HUES6 (cell line): ENCODE data around the gene SLC35G1.

Source experiments
- H3K27ac ChIP-seq: 2 replicates; pipeline ENCODE4 v1.7.0; 2013; ENCODE audit warnings: low read depth, mild to moderate bottlenecking, low read length, inconsistent platforms
- H3K27me3 ChIP-seq: 2 replicates; pipeline ENCODE4 v1.6.1; 2013; ENCODE audit warnings: low read length; ENCODE audit not compliant: control insufficient read depth, insufficient read depth
- H3K36me3 ChIP-seq: 2 replicates; pipeline ENCODE4 v1.6.1; 2013; ENCODE audit warnings: low read length; ENCODE audit not compliant: control insufficient read depth, insufficient read depth
- H3K4me1 ChIP-seq: 2 replicates; pipeline ENCODE4 v1.6.1; 2013; ENCODE audit warnings: low read length; ENCODE audit not compliant: control insufficient read depth, insufficient read depth
- H3K4me3 ChIP-seq: 2 replicates; pipeline ENCODE4 v1.5.1; 2013; ENCODE audit warnings: low read depth, low read length
- H3K9ac ChIP-seq: one replicate; pipeline ENCODE4 v1.6.1; 2013; ENCODE audit warnings: mild to moderate bottlenecking, low read length
- H3K9me3 ChIP-seq: 2 replicates; pipeline ENCODE4 v1.6.1; 2013; ENCODE audit warnings: low read depth, low read length; ENCODE audit not compliant: control insufficient read depth, insufficient read depth

Gene SLC35G1

GRCh38 chr10:93894516-93895378 is 969 bp downstream of the SLC35G1 start:
- Histone ChIP-seq H3K9me3 (no peaks in the 10 kb centered on the region), H3K4me3 (peak overlapping the region; percentile 68), H3K36me3 (no peaks in the 10 kb centered on the region; the same call in 1 of the 2 replicates), H3K27me3 (peaks cover 35% of the 10 kb centered on the region), H3K9ac (peak overlapping the region; percentile 61), H3K4me1 (peaks cover 21% of the 10 kb centered on the region), H3K27ac (no peak overlapping the region)

- Histone ChIP-seq H3K4me3 (no peak overlapping the region), H3K36me3 (peaks cover 3% of the 10 kb centered on the region; the same call in 1 of the 2 replicates), H3K9me3 (no peaks in the 10 kb centered on the region), H3K27ac (no peak overlapping the region), H3K27me3 (peaks cover 26% of the 10 kb centered on the region), H3K9ac (no peak overlapping the region), H3K4me1 (peaks cover 21% of the 10 kb centered on the region)
These were observed 3.4 kb downstream of the SLC35G1 start for GRCh38 chr10:93897070-93897780.

GRCh38 chr10:93899109-93899508 is 5.3 kb downstream of the SLC35G1 start:
- Histone ChIP-seq H3K36me3 (peaks cover 3% of the 10 kb centered on the region; the same call in 1 of the 2 replicates), H3K9ac (no peak overlapping the region), H3K4me3 (no peak overlapping the region), H3K27ac (no peak overlapping the region), H3K9me3 (no peaks in the 10 kb centered on the region), H3K27me3 (peaks cover 16% of the 10 kb centered on the region), H3K4me1 (peaks cover 21% of the 10 kb centered on the region)

- Histone ChIP-seq H3K4me1 (0 out of 2 replicates have a peak, but pooled peaks cover 3% of the 10 kb centered on the region), H3K9ac (no peak overlapping the region), H3K9me3 (no peaks in the 10 kb centered on the region), H3K36me3 (peaks cover 3% of the 10 kb centered on the region; the same call in 1 of the 2 replicates), H3K4me3 (no peak overlapping the region), H3K27me3 (no peaks in the 10 kb centered on the region), H3K27ac (no peak overlapping the region)
These were observed 9.3 kb downstream of the SLC35G1 start for GRCh38 chr10:93903051-93903450.

- H3K4me1 ChIP-seq = 0 out of 2 replicates have a peak, but pooled peaks cover 3% of the 10 kb centered on the region
- no peaks in the 10 kb centered on the region for H3K27me3 ChIP-seq
- H3K9ac ChIP-seq = no peak overlapping the region
- H3K9me3 ChIP-seq = no peaks in the 10 kb centered on the region
- H3K4me3 ChIP-seq = no peak overlapping the region
- no peak overlapping the region for H3K27ac ChIP-seq
- peaks cover 3% of the 10 kb centered on the region; the same call in 1 of the 2 replicates for H3K36me3 ChIP-seq
These were observed 11.1 kb downstream of the SLC35G1 start for GRCh38 chr10:93904901-93905300.

- no peak overlapping the region for H3K4me3 ChIP-seq
- no peaks in the 10 kb centered on the region for H3K36me3 ChIP-seq
- H3K4me1 ChIP-seq = 0 out of 2 replicates have a peak, but pooled peaks cover 3% of the 10 kb centered on the region
- H3K27me3 ChIP-seq = no peaks in the 10 kb centered on the region
- no peak overlapping the region for H3K9ac ChIP-seq
- H3K9me3 ChIP-seq = no peaks in the 10 kb centered on the region
- no peak overlapping the region for H3K27ac ChIP-seq
These were observed 13.3 kb downstream of the SLC35G1 start for GRCh38 chr10:93907059-93907458.

- Histone ChIP-seq H3K9ac (no peak overlapping the region), H3K4me1 (peaks cover 2% of the 10 kb centered on the region), H3K27me3 (no peaks in the 10 kb centered on the region), H3K4me3 (no peak overlapping the region), H3K27ac (no peak overlapping the region), H3K9me3 (no peaks in the 10 kb centered on the region), H3K36me3 (no peaks in the 10 kb centered on the region)
These were observed 18.1 kb downstream of the SLC35G1 start for GRCh38 chr10:93911866-93912265.

- no peaks in the 10 kb centered on the region for H3K9me3 ChIP-seq
- H3K4me3 ChIP-seq = no peak overlapping the region
- no peak overlapping the region for H3K27ac ChIP-seq
These were observed 18.7 kb downstream of the SLC35G1 start for GRCh38 chr10:93912444-93912843.

GRCh38 chr10:93913706-93914105 is 19.9 kb downstream of the SLC35G1 start:
- no peak overlapping the region for H3K9ac ChIP-seq
- peaks cover 7% of the 10 kb centered on the region for H3K4me1 ChIP-seq
- no peak overlapping the region for H3K27ac ChIP-seq
- no peaks in the 10 kb centered on the region for H3K9me3 ChIP-seq
- H3K4me3 ChIP-seq = no peak overlapping the region
- no peaks in the 10 kb centered on the region for H3K27me3 ChIP-seq
- no peaks in the 10 kb centered on the region for H3K36me3 ChIP-seq

More at GRCh38 chr10:93912444-93912843, 18.7 kb downstream of the SLC35G1 start:
- Histone ChIP-seq H3K9ac (no peak overlapping the region), H3K36me3 (no peaks in the 10 kb centered on the region), H3K27me3 (no peaks in the 10 kb centered on the region), H3K4me1 (peaks cover 7% of the 10 kb centered on the region)

GRCh38 chr10:93915598-93915997 is 21.8 kb downstream of the SLC35G1 start:
- H3K4me3 ChIP-seq = no peak overlapping the region
- H3K27me3 ChIP-seq = no peaks in the 10 kb centered on the region
- H3K9me3 ChIP-seq = no peaks in the 10 kb centered on the region
- H3K9ac ChIP-seq = no peak overlapping the region
- H3K36me3 ChIP-seq = no peaks in the 10 kb centered on the region
- no peak overlapping the region for H3K27ac ChIP-seq
- peaks cover 7% of the 10 kb centered on the region for H3K4me1 ChIP-seq
